H1 (cell line): Measurements from ENCODE around the gene ENPP5. TPM values are rescaled to one million over a fixed set of nuclear protein-coding genes. Genes with fewer than 3 reads are reported as not detected.

Experiments
- CTCF ChIA-PET: fragments of 300-600 bp; sonication (Branson Sonifier 250); formaldehyde crosslinking; loops from one replicate; lab custom pipeline; 2021; ENCODE audit not compliant: partially characterized antibody; lab: Charles Lee
- POLR2A ChIA-PET: fragments of 300-600 bp; sonication (Branson Sonifier 250); formaldehyde crosslinking; loops from one replicate; lab custom pipeline; 2021; ENCODE audit warnings: inconsistent platforms; ENCODE audit not compliant: partially characterized antibody; lab: Charles Lee
- DNase-seq, 2 experiments: peaks; one replicate each; pipeline versions ENCODE4 v3.0.0 to v3.0.0-alpha.2; 2010 to 2022; ENCODE audit warnings: low spot score in 2 of 2, low read depth in 1 of 2, mixed read lengths in 1 of 2
- FAIRE-seq: peaks from 2 replicates; lab custom pipeline; 2011; peaks lifted over from hg19 to GRCh38; lab: Jason Lieb, UNC
- H2AFZ ChIP-seq: 2 replicates; pipeline ENCODE4 v1.8.1; 2012; ENCODE audit warnings: low read length, inconsistent platforms
- H2AK5ac ChIP-seq: 2 replicates; pipeline ENCODE4 v1.6.1; 2013; ENCODE audit warnings: low read depth, low read length
- H2BK120ac ChIP-seq: replicated peaks from 2 replicates; pipeline ENCODE3; 2013; ENCODE audit warnings: low read depth, low read length, inconsistent platforms
- H2BK12ac ChIP-seq: 2 replicates; pipeline ENCODE4 v1.6.1; 2013; ENCODE audit warnings: low read depth, low read length
- H2BK15ac ChIP-seq: 2 replicates; pipeline ENCODE4 v1.6.1; 2013; ENCODE audit warnings: low read length
- H2BK20ac ChIP-seq: 2 replicates; pipeline ENCODE4 v1.6.1; 2013; ENCODE audit warnings: low read length
- H2BK5ac ChIP-seq: 2 replicates; pipeline ENCODE4 v1.6.1; 2013; ENCODE audit warnings: low read depth, low read length
- H3K14ac ChIP-seq: 2 replicates; pipeline ENCODE4 v1.6.1; 2013; ENCODE audit warnings: inconsistent platforms; ENCODE audit not compliant: insufficient read length
- H3K18ac ChIP-seq: 2 replicates; pipeline ENCODE4 v1.6.1; 2013; ENCODE audit warnings: low read length; ENCODE audit errors: extremely low read depth
- H3K23ac ChIP-seq: 2 replicates; pipeline ENCODE4 v1.6.1; 2013; ENCODE audit warnings: inconsistent platforms; ENCODE audit not compliant: insufficient read length
- H3K23me2 ChIP-seq: 2 replicates; pipeline ENCODE4 v1.6.1; 2013; ENCODE audit warnings: low read depth, low read length
- H3K27ac ChIP-seq: 2 replicates; pipeline ENCODE4 v1.6.1; 2011; ENCODE audit warnings: low read depth, low read length, inconsistent platforms
- H3K27me3 ChIP-seq, 4 experiments: replicated peaks in 1 of 4; 1 replicate in 1 of 4; 2 replicates in 3 of 4; pipeline versions ENCODE4 v1.6.1 to v1.8.1; 2011 to 2013; ENCODE audit warnings: low read length in 3 of 4, mild to moderate bottlenecking in 3 of 4, inconsistent platforms in 2 of 4, mixed read lengths in 2 of 4, moderate library complexity in 1 of 4; ENCODE audit not compliant: control insufficient read depth in 3 of 4, insufficient read depth in 3 of 4; ENCODE audit errors: extremely low read depth in 1 of 4
- H3K36me3 ChIP-seq, 4 experiments: 2 replicates each; pipeline versions ENCODE4 v1.6.1 to v1.8.1; 2011 to 2013; ENCODE audit warnings: mild to moderate bottlenecking in 4 of 4, low read length in 3 of 4, moderate library complexity in 2 of 4, control low read depth in 1 of 4, inconsistent platforms in 1 of 4; ENCODE audit not compliant: insufficient read depth in 4 of 4, control insufficient read depth in 2 of 4
- H3K4ac ChIP-seq: replicated peaks from 2 replicates; pipeline ENCODE3; 2013; ENCODE audit warnings: low read length, low read depth, mixed read lengths, inconsistent platforms; ENCODE audit not compliant: insufficient read length
- H3K4me1 ChIP-seq, 4 experiments: replicated peaks in 1 of 4; 1 replicate in 1 of 4; 2 replicates in 3 of 4; pipeline versions ENCODE4 v1.6.1 to v1.8.1; 2011 to 2013; ENCODE audit warnings: low read length in 3 of 4, inconsistent platforms in 2 of 4, mixed read lengths in 1 of 4; ENCODE audit not compliant: insufficient read depth in 4 of 4, control insufficient read depth in 3 of 4
- H3K4me2 ChIP-seq, 2 experiments: 2 replicates each; pipeline versions ENCODE4 v1.6.1 to v1.8.1; 2011 to 2013; ENCODE audit warnings: low read depth in 2 of 2, low read length in 2 of 2, control low read depth in 1 of 2, inconsistent platforms in 1 of 2, mild to moderate bottlenecking in 1 of 2; ENCODE audit not compliant: insufficient read depth in 1 of 2
- H3K4me3 ChIP-seq, 4 experiments: fragments of 200-600, 300-600 bp in 1 of 4; sonication (generic), shearing (Covaris generic), sonication (Bioruptor Twin) in 1 of 4; 2 replicates each; pipeline versions ENCODE4 v1.5.1 to v1.8.1; 2011 to 2016; ENCODE audit warnings: low read length in 4 of 4, low read depth in 3 of 4, control low read depth in 2 of 4, inconsistent platforms in 2 of 4, mild to moderate bottlenecking in 2 of 4, mixed read lengths in 1 of 4, moderate library complexity in 1 of 4; ENCODE audit not compliant: insufficient read depth in 2 of 4; ENCODE audit errors: extremely low read depth in 1 of 4
- H3K56ac ChIP-seq: replicated peaks from 2 replicates; pipeline ENCODE3; 2013; ENCODE audit warnings: low read depth, mild to moderate bottlenecking, mixed read lengths, low read length, inconsistent platforms; ENCODE audit not compliant: insufficient read length
- H3K79me1 ChIP-seq: 2 replicates; pipeline ENCODE4 v1.6.1; 2013; ENCODE audit warnings: low read depth, low read length, control low read depth
- H3K79me2 ChIP-seq, 2 experiments: 2 replicates each; pipeline versions ENCODE4 v1.6.1 to v1.8.1; 2012 to 2013; ENCODE audit warnings: low read length in 2 of 2, mild to moderate bottlenecking in 2 of 2, inconsistent platforms in 1 of 2; ENCODE audit not compliant: insufficient read depth in 2 of 2, control insufficient read depth in 1 of 2
- H3K9ac ChIP-seq, 4 experiments: replicated peaks in 1 of 4; 1 replicate in 1 of 4; 2 replicates in 3 of 4; pipeline versions ENCODE4 v1.6.1 to v1.8.1; 2011 to 2013; ENCODE audit warnings: low read depth in 3 of 4, low read length in 3 of 4, control low read depth in 2 of 4, mild to moderate bottlenecking in 2 of 4, moderate library complexity in 2 of 4, inconsistent platforms in 1 of 4; ENCODE audit errors: extremely low read depth in 1 of 4
- H3K9me3 ChIP-seq, 2 experiments: 2 replicates each; pipeline versions ENCODE4 v1.6.1 to v1.8.1; 2012 to 2013; ENCODE audit warnings: mild to moderate bottlenecking in 2 of 2, moderate library complexity in 2 of 2, control low read depth in 1 of 2, inconsistent platforms in 1 of 2, low read depth in 1 of 2, low read length in 1 of 2, mixed read lengths in 1 of 2; ENCODE audit not compliant: insufficient read depth in 2 of 2
- H4K20me1 ChIP-seq, 2 experiments: replicated peaks in 1 of 2; 2 replicates each; pipeline versions ENCODE3 to v1.8.1; 2011 to 2013; ENCODE audit warnings: inconsistent platforms in 2 of 2, low read length in 2 of 2, mild to moderate bottlenecking in 1 of 2; ENCODE audit not compliant: insufficient read depth in 2 of 2, control insufficient read depth in 1 of 2
- H4K5ac ChIP-seq: 2 replicates; pipeline ENCODE4 v1.6.1; 2013; ENCODE audit warnings: low read length, low read depth, mixed read lengths, inconsistent platforms; ENCODE audit not compliant: insufficient read length
- H4K8ac ChIP-seq: 2 replicates; pipeline ENCODE4 v1.8.0; 2013; ENCODE audit warnings: mild to moderate bottlenecking, moderate library complexity, low read length, inconsistent platforms; ENCODE audit not compliant: insufficient read depth; ENCODE audit errors: extremely low read depth
- H4K91ac ChIP-seq: replicated peaks from 2 replicates; pipeline ENCODE3; 2013; ENCODE audit warnings: low read length, mixed read lengths, inconsistent platforms; ENCODE audit not compliant: insufficient read length
- ASH2L ChIP-seq: fragments of 200-600, 300-600 bp; sonication (generic); IDR thresholded peaks from one replicate; pipeline ENCODE4 v1.7.1; 2017; ENCODE audit warnings: low read length
- ATF2 ChIP-seq: IDR thresholded peaks from 2 replicates; pipeline ENCODE4 v1.6.1; 2012; ENCODE audit warnings: low read length, inconsistent platforms
- EP300 ChIP-seq, 2 experiments: IDR thresholded peaks; 1 replicate in 1 of 2; 2 replicates in 1 of 2; pipeline ENCODE4 v1.6.1; 2011 to 2012; ENCODE audit warnings: low read depth in 2 of 2, low read length in 2 of 2, mild to moderate bottlenecking in 2 of 2, borderline replicate concordance in 1 of 2, inconsistent platforms in 1 of 2, moderate library complexity in 1 of 2
- POLR2AphosphoS5 ChIP-seq: IDR thresholded peaks from 2 replicates; pipeline ENCODE4 v1.6.1; 2011; ENCODE audit warnings: low read depth, low read length
- POU5F1 ChIP-seq: IDR thresholded peaks from 2 replicates; pipeline ENCODE4 v1.6.1; 2011; ENCODE audit warnings: low read depth, mild to moderate bottlenecking, low read length, moderate library complexity
- RAD21 ChIP-seq, 2 experiments: IDR thresholded peaks in 1 of 2; conservative IDR thresholded peaks in 1 of 2; 2 replicates each; pipeline ENCODE4 v1.6.1; 2011; ENCODE audit warnings: low read depth in 2 of 2, low read length in 2 of 2, improper control_type of control experiment in 1 of 2, inconsistent platforms in 1 of 2, mild to moderate bottlenecking in 1 of 2, moderate library complexity in 1 of 2
- SAP30 ChIP-seq: fragments of 300-600 bp; sonication (generic); IDR thresholded peaks from 2 replicates; pipeline ENCODE4 v1.7.1; 2012; ENCODE audit warnings: low read length, moderate library complexity, mild to moderate bottlenecking, inconsistent platforms; ENCODE audit not compliant: insufficient read depth, insufficient replicate concordance
- SIN3A ChIP-seq, 2 experiments: IDR thresholded peaks in 1 of 2; conservative IDR thresholded peaks in 1 of 2; 2 replicates each; pipeline ENCODE4 v1.6.1; 2011 to 2012; ENCODE audit warnings: low read length in 2 of 2, improper control_type of control experiment in 1 of 2, low read depth in 1 of 2, mild to moderate bottlenecking in 1 of 2
- SP2 ChIP-seq: IDR thresholded peaks from 2 replicates; pipeline ENCODE4 v1.6.1; 2012; ENCODE audit warnings: mild to moderate bottlenecking, low read length, inconsistent platforms
- SUZ12 ChIP-seq: fragments of 200-600 bp; sonication (generic); IDR thresholded peaks from 2 replicates; pipeline ENCODE4 v1.6.1; 2012; ENCODE audit warnings: mild to moderate bottlenecking, inconsistent platforms, low read length, moderate library complexity, mixed read lengths
- WGBS, 2 experiments: shearing (Covaris generic) in 1 of 2; methylation state at CpG; one replicate each; pipeline versions ENCODE4 v1.1.6 to v1.1.7; 2013 to 2015; ENCODE audit warnings: low lambda C conversion rate in 2 of 2, mixed read lengths in 2 of 2, inconsistent platforms in 1 of 2, low coverage in 1 of 2, missing lambda C conversion rate in 1 of 2; ENCODE audit not compliant: insufficient replicate concordance in 2 of 2, insufficient coverage in 1 of 2, insufficient read length in 1 of 2; ENCODE audit errors: extremely low coverage in 1 of 2, missing lambda C conversion rate in 1 of 2; 5-methylcytosine and 5-hydroxymethylcytosine counted together
- polyA plus RNA-seq, 7 experiments: library from polyadenylated mRNA; depleted of rRNA in 3 of 7; stranded (reverse) in 5 of 7; unstranded in 2 of 7; fragments of >200 nt in 5 of 7; fragments of 200-250 nt in 2 of 7; gene quantifications; 1 replicate in 5 of 7; 2 replicates in 1 of 7; 4 replicates in 1 of 7; pipeline versions ENCODE4 v1.2.1 to v1.2.3, GENCODE V29; 2011 to 2013; ENCODE audit warnings: missing spikeins in 2 of 7, mixed read lengths in 2 of 7
- total RNA-seq: library from RNA; stranded (reverse); fragmentation: NEBNext Ultra II Directional; extraction: Animal tissue kit (Norgen Biotek cat#: 25700); gene quantifications from 2 replicates; pipeline ENCODE4 v1.2.1, GENCODE V29; 2021
- TF ChIP-seq, protein P1 (sequence below): IDR thresholded peaks from 2 replicates; pipeline ENCODE4 v1.6.1; 2012; ENCODE audit warnings: inconsistent platforms

Gene ENPP5
- total and polyA plus RNA-seq, 2 of the 8 experiments (the other 6 are each of a cell fraction or from before 2014, with no cell fraction given) = 5.1 to 7.6 TPM

GRCh38 chr6:46175976-46176375 is 5.2 kb upstream of the ENPP5 start:
- no peak for FAIRE-seq
- no peak overlapping the region for H2BK120ac ChIP-seq
- H2BK12ac ChIP-seq = no peak overlapping the region
- no peak overlapping the region for H3K4me2 ChIP-seq
- ChIA-PET CTCF (interaction anchor here (1.0 to 1.1 kb wide), 2 partner anchors 10 to 11 kb away, joined by 3 read pairs; no protein-coding TSS in a partner anchor), POLR2A (no interaction called here)
- H4K91ac ChIP-seq = no peak overlapping the region
- no peaks in the 10 kb centered on the region for H3K79me2 ChIP-seq
- no peak overlapping the region for H3K56ac ChIP-seq
- H3K9ac ChIP-seq = no peak overlapping the region
- no peak overlapping the region for H3K14ac ChIP-seq
- no peaks in the 10 kb centered on the region for H3K9me3 ChIP-seq
- no peaks in the 10 kb centered on the region for H3K36me3 ChIP-seq
- H3K4me3 ChIP-seq = no peak overlapping the region
- WGBS, 2 experiments = 70% methylated on average over 3 of the region's 3 CpGs; no CpG with 5 or more reads in 1 of the 2 experiments
- H2AK5ac ChIP-seq = no peak overlapping the region
- no peak overlapping the region for H3K23ac ChIP-seq
- no peak overlapping the region for H3K27ac ChIP-seq
- H3K18ac ChIP-seq = no peak overlapping the region
- H2BK20ac ChIP-seq = no peak overlapping the region
- H4K20me1 ChIP-seq = no peaks in the 10 kb centered on the region
- H4K8ac ChIP-seq = no peak overlapping the region
- no peak overlapping the region for H2AFZ ChIP-seq
- no peak for DNase-seq
- H3K27me3 ChIP-seq = no peaks in the 10 kb centered on the region
- H4K5ac ChIP-seq = no peak overlapping the region
- peaks cover 2 to 6% (median 3%) of the 10 kb centered on the region in 4 experiments; a peak in 3 of 7 replicates for H3K4me1 ChIP-seq
- no peak overlapping the region for H2BK5ac ChIP-seq
- no peaks in the 10 kb centered on the region for H3K79me1 ChIP-seq
- H3K23me2 ChIP-seq = no peaks in the 10 kb centered on the region
- no peak overlapping the region for H2BK15ac ChIP-seq
- no peak overlapping the region for H3K4ac ChIP-seq
- no peak for TF ChIP-seq POU5F1
- TF ChIP-seq, protein P1, sequence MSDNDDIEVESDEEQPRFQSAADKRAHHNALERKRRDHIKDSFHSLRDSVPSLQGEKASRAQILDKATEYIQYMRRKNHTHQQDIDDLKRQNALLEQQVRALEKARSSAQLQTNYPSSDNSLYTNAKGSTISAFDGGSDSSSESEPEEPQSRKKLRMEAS = no peak
- TF ChIP-seq ATF2 = no peak
- no peak for TF ChIP-seq SAP30
- TF ChIP-seq POLR2AphosphoS5 = no peak
- TF ChIP-seq SP2 = no peak
- no peak for TF ChIP-seq SUZ12
- TF ChIP-seq EP300 (IDR thresholded peaks at IDR 0.05; ENCODE audit: borderline replicate concordance in 1 of 2, low read depth in 2 of 2, low read length in 2 of 2) = no peak
- no peak for TF ChIP-seq RAD21 (IDR thresholded peaks at IDR 0.05 in 1 of 2, conservative IDR thresholded peaks at IDR 0.05 in 1 of 2; ENCODE audit: low read depth in 2 of 2, low read length in 2 of 2)
- no peak for TF ChIP-seq SIN3A (conservative IDR thresholded peaks at IDR 0.05 in 1 of 2, IDR thresholded peaks at IDR 0.05 in 1 of 2; ENCODE audit: low read depth in 1 of 2, low read length in 2 of 2)
- TF ChIP-seq ASH2L = no peak
